Measurements from ENCODE around the gene NT5C3B. TPM values are rescaled to one million over a fixed set of nuclear protein-coding genes. Genes with fewer than 3 reads are reported as not detected.

NT5C3B gene
- total and polyA plus RNA-seq, 4 donors = 15.3 to 32.0 (median 26.9) TPM

DNA sequence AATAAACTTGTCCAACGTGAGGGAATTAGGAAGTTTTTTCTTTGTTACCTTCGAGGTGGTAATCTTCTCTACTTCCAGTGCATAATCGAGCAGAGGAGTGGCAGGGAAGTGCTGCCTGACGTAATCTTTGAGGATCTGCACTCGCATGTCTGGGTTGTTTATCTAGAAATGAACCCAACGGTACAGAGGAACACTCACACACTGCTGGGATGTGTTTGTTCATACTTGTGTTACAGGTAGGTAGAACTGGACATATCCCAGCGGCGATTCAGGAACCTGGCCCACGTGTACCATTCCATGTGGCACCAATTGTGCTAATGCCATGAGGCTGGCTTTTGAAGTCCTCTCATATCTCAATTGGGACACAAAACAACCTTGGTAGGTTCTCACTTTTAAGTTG, 33.4 kb upstream of the NT5C3B start:
- peak overlapping the region; percentile 30 to 77 for H3K27ac ChIP-seq (ENCODE audit: low read depth in 1 of 2, low read length in 2 of 2)
- peaks cover 11 to 47% (median 35%) of the 10 kb centered on the region in 4 donors for H3K4me1 ChIP-seq (ENCODE audit: control insufficient read depth in 4 of 4, insufficient read depth in 4 of 4, low read length in 3 of 4)
- no peak overlapping the region for H3K4me3 ChIP-seq (ENCODE audit: low read depth in 1 of 3, low read length in 3 of 3)
- H3K36me3 ChIP-seq (ENCODE audit: control insufficient read depth in 4 of 4, insufficient read depth in 3 of 4, low read depth in 1 of 4, low read length in 3 of 4) = peaks cover 11 to 21% (median 17%) of the 10 kb centered on the region in 4 donors
- TF ChIP-seq ZBTB33 (IDR thresholded peaks at IDR 0.05) (no peak), NR2F2 (IDR thresholded peaks at IDR 0.05) (no peak), TAF1 (conservative IDR thresholded peaks at IDR 0.05) (no peak), FOXA1 (IDR thresholded peaks at IDR 0.05) (no peak), REST (IDR thresholded peaks at IDR 0.05) (no peak), RXRA (IDR thresholded peaks at IDR 0.05) (peak; percentile 58 to 60), GABPA (IDR thresholded peaks at IDR 0.05 in 1 of 2, conservative IDR thresholded peaks at IDR 0.05 in 1 of 2) (no peak), SP1 (IDR thresholded peaks at IDR 0.05) (peak; percentile 45), YY1 (IDR thresholded peaks at IDR 0.05) (no peak), HNF4A (conservative IDR thresholded peaks at IDR 0.05) (peak in 1 of 2 donors; percentile 51), JUND (IDR thresholded peaks at IDR 0.05) (peak; percentile 12 to 53), CTCF (IDR thresholded peaks at IDR 0.05; ENCODE audit: low read depth, low read length, missing input control) (no peak), FOXA2 (IDR thresholded peaks at IDR 0.05) (peak; percentile 38), EGR1 (IDR thresholded peaks at IDR 0.05; ENCODE audit: low read depth in 2 of 2) (no peak), RAD21 (IDR thresholded peaks at IDR 0.05) (no peak), HNF4G (IDR thresholded peaks at IDR 0.05) (no peak)
- TF ChIP-seq, protein P1, sequence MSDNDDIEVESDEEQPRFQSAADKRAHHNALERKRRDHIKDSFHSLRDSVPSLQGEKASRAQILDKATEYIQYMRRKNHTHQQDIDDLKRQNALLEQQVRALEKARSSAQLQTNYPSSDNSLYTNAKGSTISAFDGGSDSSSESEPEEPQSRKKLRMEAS (IDR thresholded peaks at IDR 0.05) = peak; percentile 95
- TF ChIP-seq, protein P2, sequence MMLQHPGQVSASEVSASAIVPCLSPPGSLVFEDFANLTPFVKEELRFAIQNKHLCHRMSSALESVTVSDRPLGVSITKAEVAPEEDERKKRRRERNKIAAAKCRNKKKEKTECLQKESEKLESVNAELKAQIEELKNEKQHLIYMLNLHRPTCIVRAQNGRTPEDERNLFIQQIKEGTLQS (IDR thresholded peaks at IDR 0.05) = peak; percentile 13
- no peaks in the 10 kb centered on the region for H3K27me3 ChIP-seq (ENCODE audit: control insufficient read depth in 4 of 4, insufficient read depth in 4 of 4, low read length in 3 of 4)
- peak overlapping the region in 1 of 2 donors; percentile 7 for H3K9ac ChIP-seq (ENCODE audit: low read depth in 1 of 2, low read length in 2 of 2)
- no peaks in the 10 kb centered on the region for H3K9me3 ChIP-seq (ENCODE audit: control insufficient read depth in 4 of 4, low read length in 3 of 4)
- 29% methylated on average over 9 of the region's 9 CpGs for WGBS
- no peak for DNase-seq (ENCODE audit: low spot score)

All from liver (tissue), 9 donors.